ENCODE results near the gene SIK1.

The SIK1 gene

GRCh38 chr21:43374228-43374885, 52.6 kb downstream of the SIK1 start:
- 99% methylated on average over 13 of the region's 16 CpGs for WGBS (ENCODE audit: insufficient coverage)
- H3K9me3 ChIP-seq (ENCODE audit: control extremely low read depth in 1 of 5, control insufficient read depth in 4 of 5, insufficient read depth in 2 of 5, low read depth in 1 of 5, low read length in 4 of 5): no peaks in the 10 kb centered on the region
- no peak overlapping the region for H3K27ac ChIP-seq (ENCODE audit: insufficient read depth in 1 of 2, low read depth in 1 of 2, low read length in 2 of 2, poor library complexity in 1 of 2, severe bottlenecking in 2 of 2)
- no peaks in the 10 kb centered on the region for H3K4me1 ChIP-seq (ENCODE audit: control extremely low read depth in 1 of 4, control insufficient read depth in 4 of 4, insufficient read depth in 4 of 4, low read length in 3 of 4)
- no peak overlapping the region for H3K4me3 ChIP-seq (ENCODE audit: control insufficient read depth in 1 of 7, extremely low read depth in 1 of 7, insufficient read depth in 4 of 7, low read depth in 2 of 7, low read length in 6 of 7)
- H3K27me3 ChIP-seq (replicated peaks in 2 of 5; ENCODE audit: control insufficient read depth in 4 of 5, insufficient read depth in 5 of 5, low read length in 4 of 5): no peaks in the 10 kb centered on the region
- ChIA-PET CTCF (no interaction called here), POLR2A (no interaction called here)
- H3K36me3 ChIP-seq (ENCODE audit: control insufficient read depth in 4 of 4, insufficient read depth in 4 of 4, low read length in 3 of 4): no peaks in the 10 kb centered on the region
- no peak for DNase-seq

- Histone ChIP-seq H3K27me3 (replicated peaks in 2 of 5; ENCODE audit: control insufficient read depth in 4 of 5, insufficient read depth in 5 of 5, low read length in 4 of 5) (no peaks in the 10 kb centered on the region), H3K4me3 (ENCODE audit: control insufficient read depth in 1 of 7, extremely low read depth in 1 of 7, insufficient read depth in 4 of 7, low read depth in 2 of 7, low read length in 6 of 7) (no peak overlapping the region), H3K9me3 (ENCODE audit: control extremely low read depth in 1 of 5, control insufficient read depth in 4 of 5, insufficient read depth in 2 of 5, low read depth in 1 of 5, low read length in 4 of 5) (no peaks in the 10 kb centered on the region), H3K27ac (ENCODE audit: insufficient read depth in 1 of 2, low read depth in 1 of 2, low read length in 2 of 2, poor library complexity in 1 of 2, severe bottlenecking in 2 of 2) (no peak overlapping the region), H3K4me1 (ENCODE audit: control extremely low read depth in 1 of 4, control insufficient read depth in 4 of 4, insufficient read depth in 4 of 4, low read length in 3 of 4) (no peaks in the 10 kb centered on the region), H3K36me3 (ENCODE audit: control insufficient read depth in 4 of 4, insufficient read depth in 4 of 4, low read length in 3 of 4) (no peaks in the 10 kb centered on the region)
- ChIA-PET CTCF (no interaction called here), POLR2A (no interaction called here)
- WGBS (ENCODE audit: insufficient coverage): 96% methylated on average over 21 of the region's 21 CpGs
- DNase-seq: no peak
Measured at GRCh38 chr21:43373362-43374227, 53.3 kb downstream of the SIK1 start.

DNA sequence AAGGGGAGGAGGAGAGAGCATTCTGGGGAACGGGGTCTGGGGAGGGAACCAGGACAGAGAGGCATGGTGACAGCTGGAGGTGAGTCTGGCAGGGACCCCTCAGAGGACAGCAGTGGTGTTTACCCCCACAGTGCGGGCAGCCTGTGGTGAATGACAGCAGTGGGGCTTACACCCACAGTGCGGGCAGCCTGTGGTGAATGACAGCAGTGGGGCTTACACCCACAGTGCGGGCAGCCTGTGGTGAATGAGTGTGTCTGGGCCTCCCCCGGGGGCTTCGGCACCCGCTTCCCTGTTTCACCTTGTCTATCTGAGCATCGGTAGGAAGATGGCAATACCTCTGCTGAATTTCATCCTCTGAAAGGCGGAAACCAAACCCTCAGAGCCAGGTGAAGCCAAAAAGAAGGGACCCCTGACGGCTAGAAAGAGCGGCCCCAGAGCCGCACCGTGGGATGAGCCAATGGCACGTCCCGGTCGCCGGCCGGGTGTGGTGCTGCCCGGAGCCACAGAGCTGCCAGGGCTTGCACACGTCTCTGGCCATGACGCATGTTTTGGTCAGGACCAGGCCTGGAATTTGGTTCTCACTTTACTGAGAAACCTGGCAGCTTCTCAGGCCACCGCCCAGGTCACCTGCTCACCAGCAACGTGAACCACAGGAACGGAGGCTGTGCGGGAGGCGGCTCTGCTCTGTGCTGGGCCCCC, 54.1 kb downstream of the SIK1 start:
- Histone ChIP-seq H3K27me3 (replicated peaks in 2 of 5; ENCODE audit: control insufficient read depth in 4 of 5, insufficient read depth in 5 of 5, low read length in 4 of 5) (no peaks in the 10 kb centered on the region), H3K4me3 (ENCODE audit: control insufficient read depth in 1 of 7, extremely low read depth in 1 of 7, insufficient read depth in 4 of 7, low read depth in 2 of 7, low read length in 6 of 7) (no peak overlapping the region), H3K36me3 (ENCODE audit: control insufficient read depth in 4 of 4, insufficient read depth in 4 of 4, low read length in 3 of 4) (no peaks in the 10 kb centered on the region), H3K9me3 (ENCODE audit: control extremely low read depth in 1 of 5, control insufficient read depth in 4 of 5, insufficient read depth in 2 of 5, low read depth in 1 of 5, low read length in 4 of 5) (no peaks in the 10 kb centered on the region), H3K27ac (ENCODE audit: insufficient read depth in 1 of 2, low read depth in 1 of 2, low read length in 2 of 2, poor library complexity in 1 of 2, severe bottlenecking in 2 of 2) (no peak overlapping the region), H3K4me1 (ENCODE audit: control extremely low read depth in 1 of 4, control insufficient read depth in 4 of 4, insufficient read depth in 4 of 4, low read length in 3 of 4) (no peaks in the 10 kb centered on the region)
- POLR2A ChIA-PET: no interaction called here
- DNase-seq: no peak
- WGBS (ENCODE audit: insufficient coverage): 93% methylated on average over 24 of the region's 26 CpGs
- CTCF ChIA-PET: no interaction called here

DNA sequence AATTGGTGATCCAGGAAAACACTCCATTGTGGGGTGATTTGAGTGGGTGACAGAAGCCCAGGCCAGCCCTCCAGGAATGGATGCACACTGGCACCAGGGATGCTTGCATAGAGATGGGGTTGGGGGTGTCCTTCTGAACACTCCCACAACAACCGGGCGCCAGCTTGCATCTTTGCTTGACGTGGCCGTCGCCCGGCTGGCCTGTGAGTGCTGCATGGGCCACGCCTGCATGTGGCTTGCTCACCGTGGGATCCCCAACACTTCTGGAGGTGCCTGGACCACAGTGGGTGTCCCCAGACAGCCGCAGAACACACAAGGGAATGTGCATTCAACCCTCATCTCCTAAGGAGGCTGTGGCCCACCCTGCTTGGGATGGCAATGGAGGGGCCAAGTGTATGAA, 55.1 kb downstream of the SIK1 start:
- Histone ChIP-seq H3K27me3 (replicated peaks in 2 of 5; ENCODE audit: control insufficient read depth in 4 of 5, insufficient read depth in 5 of 5, low read length in 4 of 5) (no peaks in the 10 kb centered on the region), H3K36me3 (ENCODE audit: control insufficient read depth in 4 of 4, insufficient read depth in 4 of 4, low read length in 3 of 4) (no peaks in the 10 kb centered on the region), H3K4me1 (ENCODE audit: control extremely low read depth in 1 of 4, control insufficient read depth in 4 of 4, insufficient read depth in 4 of 4, low read length in 3 of 4) (no peaks in the 10 kb centered on the region), H3K9me3 (ENCODE audit: control extremely low read depth in 1 of 5, control insufficient read depth in 4 of 5, insufficient read depth in 2 of 5, low read depth in 1 of 5, low read length in 4 of 5) (no peaks in the 10 kb centered on the region), H3K27ac (ENCODE audit: insufficient read depth in 1 of 2, low read depth in 1 of 2, low read length in 2 of 2, poor library complexity in 1 of 2, severe bottlenecking in 2 of 2) (no peak overlapping the region), H3K4me3 (ENCODE audit: control insufficient read depth in 1 of 7, extremely low read depth in 1 of 7, insufficient read depth in 4 of 7, low read depth in 2 of 7, low read length in 6 of 7) (no peak overlapping the region)
- POLR2A ChIA-PET: no interaction called here
- CTCF ChIA-PET: no interaction called here
- 99% methylated on average over 8 of the region's 9 CpGs for WGBS (ENCODE audit: insufficient coverage)
- no peak for DNase-seq

DNA sequence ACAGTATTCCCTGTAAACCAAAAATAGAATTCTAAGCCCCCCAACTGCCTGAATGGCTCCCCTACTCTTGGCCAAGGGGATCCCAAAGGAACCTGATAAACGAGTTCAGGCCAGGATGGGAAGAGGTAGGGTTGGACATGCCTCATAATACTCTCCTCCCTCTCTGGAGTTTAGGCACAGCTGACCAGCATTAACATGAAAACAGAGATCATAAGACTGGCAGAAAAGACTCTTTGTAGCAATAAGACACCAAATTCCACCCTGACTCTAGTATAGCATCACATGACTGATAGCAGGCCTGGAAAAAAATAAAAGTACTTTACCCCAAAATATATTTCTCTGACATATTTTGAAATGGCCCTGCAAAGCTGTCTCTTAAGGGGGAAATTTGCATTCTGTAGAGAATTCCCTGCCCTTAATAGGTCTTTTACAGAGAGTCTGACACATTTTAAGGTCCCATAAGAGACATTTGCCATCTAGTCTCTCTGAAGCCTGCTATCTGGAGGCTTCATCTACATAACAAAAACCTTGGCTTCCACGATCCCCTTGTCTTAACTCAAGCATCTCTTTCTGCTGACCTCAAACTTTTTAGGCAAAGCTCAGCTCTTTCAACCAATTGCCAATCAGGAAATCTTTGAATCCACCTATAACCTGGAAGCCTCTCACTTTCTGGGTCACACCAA, 55.9 kb downstream of the SIK1 start:
- Histone ChIP-seq H3K27me3 (replicated peaks in 2 of 5; ENCODE audit: control insufficient read depth in 4 of 5, insufficient read depth in 5 of 5, low read length in 4 of 5) (no peaks in the 10 kb centered on the region), H3K36me3 (ENCODE audit: control insufficient read depth in 4 of 4, insufficient read depth in 4 of 4, low read length in 3 of 4) (no peaks in the 10 kb centered on the region), H3K9me3 (ENCODE audit: control extremely low read depth in 1 of 5, control insufficient read depth in 4 of 5, insufficient read depth in 2 of 5, low read depth in 1 of 5, low read length in 4 of 5) (no peaks in the 10 kb centered on the region), H3K4me1 (ENCODE audit: control extremely low read depth in 1 of 4, control insufficient read depth in 4 of 4, insufficient read depth in 4 of 4, low read length in 3 of 4) (no peaks in the 10 kb centered on the region), H3K27ac (ENCODE audit: insufficient read depth in 1 of 2, low read depth in 1 of 2, low read length in 2 of 2, poor library complexity in 1 of 2, severe bottlenecking in 2 of 2) (no peak overlapping the region), H3K4me3 (ENCODE audit: control insufficient read depth in 1 of 7, extremely low read depth in 1 of 7, insufficient read depth in 4 of 7, low read depth in 2 of 7, low read length in 6 of 7) (no peak overlapping the region)
- no peak for DNase-seq
- ChIA-PET CTCF (no interaction called here), POLR2A (no interaction called here)
- WGBS (ENCODE audit: insufficient coverage): 83% methylated on average over 2 of the region's 2 CpGs

GRCh38 chr21:43370091-43370658, 56.8 kb downstream of the SIK1 start:
- Histone ChIP-seq H3K36me3 (ENCODE audit: control insufficient read depth in 4 of 4, insufficient read depth in 4 of 4, low read length in 3 of 4) (no peaks in the 10 kb centered on the region), H3K4me1 (ENCODE audit: control extremely low read depth in 1 of 4, control insufficient read depth in 4 of 4, insufficient read depth in 4 of 4, low read length in 3 of 4) (no peaks in the 10 kb centered on the region), H3K4me3 (ENCODE audit: control insufficient read depth in 1 of 7, extremely low read depth in 1 of 7, insufficient read depth in 4 of 7, low read depth in 2 of 7, low read length in 6 of 7) (no peak overlapping the region), H3K27me3 (replicated peaks in 2 of 5; ENCODE audit: control insufficient read depth in 4 of 5, insufficient read depth in 5 of 5, low read length in 4 of 5) (no peaks in the 10 kb centered on the region), H3K27ac (ENCODE audit: insufficient read depth in 1 of 2, low read depth in 1 of 2, low read length in 2 of 2, poor library complexity in 1 of 2, severe bottlenecking in 2 of 2) (no peak overlapping the region), H3K9me3 (ENCODE audit: control extremely low read depth in 1 of 5, control insufficient read depth in 4 of 5, insufficient read depth in 2 of 5, low read depth in 1 of 5, low read length in 4 of 5) (no peaks in the 10 kb centered on the region)
- ChIA-PET POLR2A (no interaction called here), CTCF (no interaction called here)
- DNase-seq: peak in 1 of 3 donors; percentile 5
- WGBS (ENCODE audit: insufficient coverage): 93% methylated on average over 15 of the region's 20 CpGs
